ENCODE data around the gene GPATCH2L. TPM values are rescaled to one million over a fixed set of nuclear protein-coding genes. Genes with fewer than 3 reads are reported as not detected.

Gene GPATCH2L
- total and polyA plus RNA-seq, 2 donors (not counting 1 experiment from before 2014, with no cell fraction given) = 17.4 to 82.7 TPM

- H3K9ac ChIP-seq (ENCODE audit: low read length) = no peak overlapping the region
- H3K27ac ChIP-seq (ENCODE audit: low read length in 2 of 2) = no peak overlapping the region
- no peak overlapping the region for H3K4me2 ChIP-seq (replicated peaks; ENCODE audit: low read depth, low read length, poor library complexity, severe bottlenecking)
- no peak overlapping the region for H3K4me3 Mint-ChIP-seq
- H3K4me1 Mint-ChIP-seq = no peaks in the 10 kb centered on the region
- no peaks in the 10 kb centered on the region for H3K9me3 ChIP-seq (ENCODE audit: control extremely low read depth in 1 of 3, control insufficient read depth in 2 of 3, insufficient read depth in 1 of 3, low read length in 2 of 3)
- ChIA-PET POLR2A (no interaction called here), CTCF (no interaction called here)
- no peak for TF ChIP-seq EZH2 (IDR thresholded peaks at IDR 0.05; ENCODE audit: borderline replicate concordance, insufficient read depth, low read depth, low read length, poor library complexity, severe bottlenecking)
- TF ChIP-seq CTCF (IDR thresholded peaks at IDR 0.05) = no peak
- 61% methylated on average over 9 of the region's 16 CpGs for WGBS (ENCODE audit: insufficient coverage)
- peaks cover 20% of the 10 kb centered on the region for H3K27me3 Mint-ChIP-seq
- ATAC-seq (ENCODE audit: low read depth) = no peak
- H3K27me3 ChIP-seq (replicated peaks in 1 of 4; ENCODE audit: control extremely low read depth in 1 of 4, control insufficient read depth in 3 of 4, insufficient read depth in 4 of 4, low read length in 3 of 4) = peaks cover 0 to 14% (median 0%) of the 10 kb centered on the region in 4 experiments
- no peak overlapping the region for H3K4me3 ChIP-seq (ENCODE audit: control extremely low read depth in 1 of 5, extremely low read depth in 1 of 5, insufficient read depth in 1 of 5, low read depth in 2 of 5, low read length in 4 of 5)
- no peaks in the 10 kb centered on the region for H4K20me1 ChIP-seq (ENCODE audit: control insufficient read depth, insufficient read depth, low read length, poor library complexity, severe bottlenecking)
- no peaks in the 10 kb centered on the region for H3K79me2 ChIP-seq (ENCODE audit: control insufficient read depth, insufficient read depth, low read length)
- DNase-seq = no peak
- H3K4me1 ChIP-seq (ENCODE audit: control insufficient read depth in 2 of 2, insufficient read depth in 2 of 2, low read length in 2 of 2) = no peaks in the 10 kb centered on the region
- intact Hi-C loops (cut with micrococcal nuclease) = no loop called here
- no peak overlapping the region for H3K27ac Mint-ChIP-seq
- no peak overlapping the region for H2AFZ ChIP-seq (ENCODE audit: insufficient read depth, low read depth, low read length, poor library complexity, severe bottlenecking)
- H3K36me3 ChIP-seq (replicated peaks in 1 of 2; ENCODE audit: control extremely low read depth in 1 of 2, control insufficient read depth in 1 of 2, extremely low read depth in 1 of 2, insufficient read depth in 2 of 2, low read length in 1 of 2) = no peaks in the 10 kb centered on the region
- H3K9me3 Mint-ChIP-seq (ENCODE audit: insufficient read depth) = no peaks in the 10 kb centered on the region
Measured at GRCh38 chr14:76117789-76118484, 33.8 kb upstream of the GPATCH2L start.

- WGBS (ENCODE audit: insufficient coverage) = 100% methylated on average over 2 of the region's 4 CpGs
- Histone ChIP-seq H3K4me1 (ENCODE audit: control insufficient read depth in 2 of 2, insufficient read depth in 2 of 2, low read length in 2 of 2) (no peaks in the 10 kb centered on the region), H3K27me3 (replicated peaks in 1 of 4; ENCODE audit: control extremely low read depth in 1 of 4, control insufficient read depth in 3 of 4, insufficient read depth in 4 of 4, low read length in 3 of 4) (peaks cover 0 to 14% (median 0%) of the 10 kb centered on the region in 4 experiments), H3K79me2 (ENCODE audit: control insufficient read depth, insufficient read depth, low read length) (no peaks in the 10 kb centered on the region), H3K9me3 (ENCODE audit: control extremely low read depth in 1 of 3, control insufficient read depth in 2 of 3, insufficient read depth in 1 of 3, low read length in 2 of 3) (no peaks in the 10 kb centered on the region), H3K4me2 (replicated peaks; ENCODE audit: low read depth, low read length, poor library complexity, severe bottlenecking) (no peak overlapping the region), H4K20me1 (ENCODE audit: control insufficient read depth, insufficient read depth, low read length, poor library complexity, severe bottlenecking) (no peaks in the 10 kb centered on the region), H3K27ac (ENCODE audit: low read length in 2 of 2) (no peak overlapping the region), H2AFZ (ENCODE audit: insufficient read depth, low read depth, low read length, poor library complexity, severe bottlenecking) (no peak overlapping the region), H3K9ac (ENCODE audit: low read length) (no peak overlapping the region), H3K36me3 (replicated peaks in 1 of 2; ENCODE audit: control extremely low read depth in 1 of 2, control insufficient read depth in 1 of 2, extremely low read depth in 1 of 2, insufficient read depth in 2 of 2, low read length in 1 of 2) (no peaks in the 10 kb centered on the region), H3K4me3 (ENCODE audit: control extremely low read depth in 1 of 5, extremely low read depth in 1 of 5, insufficient read depth in 1 of 5, low read depth in 2 of 5, low read length in 4 of 5) (no peak overlapping the region)
- no peak for DNase-seq
- intact Hi-C loops (cut with micrococcal nuclease) = no loop called here
- Mint-ChIP-seq H3K27ac (no peak overlapping the region), H3K27me3 (peaks cover 19% of the 10 kb centered on the region), H3K9me3 (ENCODE audit: insufficient read depth) (no peaks in the 10 kb centered on the region), H3K4me1 (no peaks in the 10 kb centered on the region), H3K4me3 (no peak overlapping the region)
- CTCF ChIA-PET = interaction anchor here (0.6 kb wide), 1 partner anchor 236 kb away, joined by 3 read pairs; no protein-coding TSS in a partner anchor
- no peak for ATAC-seq (ENCODE audit: low read depth)
- POLR2A ChIA-PET = no interaction called here
- no peak for TF ChIP-seq CTCF (IDR thresholded peaks at IDR 0.05)
- no peak for TF ChIP-seq EZH2 (IDR thresholded peaks at IDR 0.05; ENCODE audit: borderline replicate concordance, insufficient read depth, low read depth, low read length, poor library complexity, severe bottlenecking)
Measured at GRCh38 chr14:76118594-76118993, 33.1 kb upstream of the GPATCH2L start.

Data from B cell (primary cell).